Stimulated activated CD4-positive, alpha-beta T cell treated with anti-CD3 and anti-CD28 coated beads, TNF-alpha, amount 100 ng/mL, for 4 hours (primary cell): ENCODE measurements around the gene MUC13.
A peak's percentile ranks its signal among the peaks of the same experiment; 100 is the strongest.

Experiments used
- DNase-seq, 3 experiments: peaks; one replicate each; pipeline ENCODE4 v3.0.0-alpha.2; 2020; ENCODE audit warnings: low read depth in 3 of 3

The MUC13 gene

DNA sequence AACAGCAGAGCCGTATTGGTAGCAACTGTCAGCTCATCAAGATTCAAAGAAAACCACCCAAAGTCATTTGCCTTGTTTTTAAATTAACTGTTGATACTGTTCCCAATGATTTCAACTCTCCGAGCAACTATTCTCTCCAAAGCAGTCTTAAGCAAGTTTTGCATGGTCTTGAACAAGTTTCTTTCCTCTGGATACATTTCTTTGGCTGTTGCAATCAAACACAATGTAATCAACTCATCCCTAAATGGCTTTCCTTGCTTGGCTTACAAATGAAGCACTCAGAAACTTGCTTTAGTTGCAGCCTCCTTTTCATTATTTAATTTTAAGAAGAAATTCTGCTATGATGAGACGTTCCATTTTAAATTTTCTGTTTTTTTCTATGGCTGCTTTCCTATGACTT, 15.5 kb upstream of the MUC13 start:
- no peak for DNase-seq

DNA sequence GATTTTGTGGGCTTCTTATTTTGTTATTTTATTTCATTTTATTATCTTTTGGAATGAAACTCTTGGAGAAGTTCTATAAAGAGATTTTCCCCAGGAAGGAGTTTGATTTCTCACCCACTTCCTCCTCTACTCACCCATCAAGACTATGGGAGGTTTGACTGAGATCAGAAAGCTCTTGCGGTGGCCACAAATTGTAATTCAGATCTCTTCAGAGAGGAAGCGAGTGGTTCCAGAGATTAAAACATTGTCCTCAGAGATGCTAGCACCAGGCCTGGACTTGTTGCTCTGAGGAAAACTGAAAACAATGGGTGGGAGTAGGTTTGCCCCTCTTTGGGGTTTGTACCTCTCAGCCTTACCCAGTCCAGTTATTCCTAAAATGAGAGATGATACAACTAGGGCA, 8.1 kb upstream of the MUC13 start:
- no peak for DNase-seq

DNA sequence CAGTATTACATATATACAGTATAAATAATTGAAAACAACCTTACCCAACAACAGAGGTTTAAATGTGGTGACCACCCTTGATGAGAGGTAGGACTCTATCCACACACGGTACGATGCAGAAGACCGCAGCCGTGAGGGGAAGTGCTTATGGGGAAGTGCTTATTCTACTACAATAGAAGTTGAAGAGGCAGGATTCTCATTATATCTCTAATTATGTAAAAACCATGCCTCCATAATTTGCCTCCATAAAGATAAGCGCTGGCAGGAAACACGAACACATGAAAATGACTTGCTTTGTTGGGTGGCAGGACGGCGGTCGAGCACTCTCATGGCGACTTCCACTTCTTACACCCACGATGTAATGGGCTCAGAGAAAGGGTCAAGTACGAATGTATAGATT, 7.2 kb upstream of the MUC13 start:
- no peak for DNase-seq

DNA sequence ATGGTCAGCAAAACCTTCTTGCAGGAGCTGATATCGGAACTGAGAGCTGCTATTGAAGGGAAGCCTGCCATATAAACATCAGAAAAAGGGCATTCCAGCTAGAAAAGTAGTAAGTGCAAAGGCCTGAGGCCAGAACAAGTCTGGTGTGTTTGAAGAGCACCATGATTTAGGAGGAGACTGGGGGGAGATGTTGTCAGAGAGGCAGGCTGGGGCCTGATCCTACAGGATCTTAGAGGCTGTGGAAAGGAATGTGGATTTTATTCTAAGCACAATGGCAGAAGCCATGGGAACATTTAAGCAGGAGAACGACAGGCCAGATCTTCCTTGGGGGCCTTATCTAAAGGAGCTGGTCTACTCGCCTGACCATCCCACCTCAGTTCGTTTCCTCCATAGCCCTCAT, 5.1 kb upstream of the MUC13 start:
- no peak for DNase-seq

DNA sequence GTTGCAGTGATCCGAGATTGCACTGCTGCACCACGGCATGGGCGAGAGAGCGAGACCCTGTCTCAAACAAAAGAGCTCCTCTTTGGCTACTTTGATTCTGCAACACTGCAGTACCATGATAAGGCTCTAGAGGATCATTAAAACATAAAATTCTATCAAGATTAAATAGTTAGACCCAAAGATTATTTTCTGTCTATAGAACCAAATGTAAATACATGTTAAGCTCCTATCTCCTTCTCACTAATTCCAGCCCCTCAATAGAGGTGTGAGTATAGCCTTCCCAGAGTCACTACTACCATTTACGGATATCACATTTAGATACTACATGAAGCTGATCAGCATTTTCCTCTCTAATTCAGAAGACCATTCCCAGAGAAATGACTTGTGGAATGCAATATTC, 4.3 kb upstream of the MUC13 start:
- no peak for DNase-seq

DNA sequence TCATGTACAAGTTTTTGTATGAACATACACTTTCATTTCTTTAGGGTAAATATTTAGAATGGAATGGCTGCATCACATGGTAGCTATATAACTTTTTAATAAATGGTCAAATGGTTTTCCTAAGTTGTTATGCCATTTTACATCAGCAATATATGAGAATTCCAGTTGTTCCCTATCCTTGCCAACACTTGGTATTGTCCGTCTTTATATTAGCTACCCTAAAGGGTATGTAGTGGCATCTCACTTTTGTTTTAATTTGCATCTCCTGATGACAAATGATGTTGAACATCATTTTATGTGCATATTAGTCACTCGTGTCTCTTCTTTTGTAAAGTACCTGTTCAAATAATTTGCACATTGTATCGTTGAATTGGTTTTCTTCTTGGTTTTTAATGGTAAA, 2.5 kb upstream of the MUC13 start:
- no peak for DNase-seq

DNA sequence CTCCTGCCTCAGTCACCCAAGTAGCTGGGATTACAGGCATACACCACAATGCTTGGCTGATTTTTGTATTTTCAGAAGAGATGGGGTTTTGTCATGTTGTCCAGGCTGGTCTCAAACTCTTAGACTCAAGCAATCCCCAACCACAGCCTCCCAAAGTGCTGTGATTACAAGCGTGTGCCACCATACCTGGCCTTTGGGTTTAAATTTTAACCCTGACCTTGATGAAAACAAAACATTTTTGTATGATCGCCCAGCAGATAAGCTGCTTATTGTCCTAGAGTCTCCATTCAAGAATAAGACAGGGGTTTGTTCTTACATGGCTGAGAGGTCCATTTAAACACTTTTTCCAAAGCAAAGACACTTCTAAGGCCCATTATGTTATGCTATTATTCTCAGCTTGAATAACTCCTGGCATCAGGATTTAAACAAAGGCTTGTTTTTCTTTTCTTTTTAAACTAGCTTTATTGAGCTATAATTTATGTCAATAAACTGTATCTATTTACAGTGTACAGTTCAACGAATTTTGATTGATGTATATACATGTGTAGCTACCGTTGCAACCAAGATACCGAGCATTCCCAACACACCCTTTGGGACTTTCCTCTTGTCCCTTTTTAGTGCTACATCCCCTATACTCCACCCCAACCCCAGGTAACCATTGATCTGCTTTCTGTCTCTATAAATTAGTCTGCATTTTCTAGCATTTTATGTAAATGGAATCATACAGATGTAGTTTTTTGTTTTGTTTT, 1.4 kb upstream of the MUC13 start:
- DNase-seq: no peak

DNA sequence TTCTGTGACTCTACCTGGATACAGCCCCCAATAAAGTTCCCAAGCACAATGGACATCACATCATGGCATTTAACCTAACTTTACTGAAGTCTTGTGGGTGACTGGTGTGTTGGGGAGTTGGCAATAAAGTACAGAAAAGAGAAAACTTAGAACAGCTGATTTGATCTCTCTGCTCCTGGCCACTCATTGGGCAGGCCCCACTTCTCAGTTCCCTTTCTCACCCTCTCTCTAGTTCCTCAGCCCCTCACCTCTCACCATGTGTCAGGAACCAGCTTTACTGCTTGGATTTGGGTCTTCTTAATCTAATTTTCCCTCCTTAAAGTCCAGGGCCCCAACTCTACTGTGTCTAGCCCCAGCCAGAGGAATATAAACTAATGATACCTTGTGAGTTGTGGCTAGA, 713 bp upstream of the MUC13 start:
- no peak for DNase-seq

DNA sequence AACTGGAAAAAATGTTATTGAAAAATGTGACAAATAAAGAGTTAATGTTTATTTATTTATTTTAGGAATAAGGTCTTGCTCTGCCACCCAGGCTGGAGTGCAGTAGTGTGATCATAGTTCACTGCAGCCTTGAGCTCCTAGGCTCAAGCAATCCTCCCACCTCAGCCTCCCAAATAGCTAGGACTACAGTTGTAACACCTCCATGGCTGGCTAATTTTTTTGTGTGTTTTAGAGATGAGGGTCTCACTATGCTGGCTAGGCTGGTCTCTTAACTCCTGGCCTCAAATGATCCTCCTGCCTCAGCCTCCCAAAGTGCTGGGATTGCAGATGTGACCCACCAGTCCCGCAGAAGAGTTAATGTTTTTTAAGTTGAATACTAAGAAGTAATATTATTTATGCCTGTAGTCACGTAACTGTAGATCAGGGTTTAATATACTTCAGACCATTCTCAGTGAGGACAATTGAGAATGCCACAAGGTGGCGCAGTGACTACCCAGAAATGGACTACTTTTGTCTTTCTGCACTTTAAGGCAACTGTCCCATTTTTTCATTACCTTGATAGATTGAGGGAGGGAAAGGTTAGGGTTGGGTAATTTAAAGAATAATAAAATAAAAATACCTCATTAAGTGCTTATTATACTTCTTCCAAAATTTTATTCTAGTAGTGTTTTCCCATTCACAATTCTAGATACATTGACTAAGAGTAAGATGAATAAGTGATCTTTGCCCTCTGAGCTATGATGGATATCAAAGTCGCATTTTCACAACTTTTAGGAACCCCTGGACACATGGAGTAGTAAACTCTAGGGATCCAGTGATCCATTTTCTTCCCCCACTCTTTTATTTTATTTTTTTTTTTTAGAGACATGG, 6.0 kb downstream of the MUC13 start:
- peak; percentile 15 to 38 (median 20) for DNase-seq

DNA sequence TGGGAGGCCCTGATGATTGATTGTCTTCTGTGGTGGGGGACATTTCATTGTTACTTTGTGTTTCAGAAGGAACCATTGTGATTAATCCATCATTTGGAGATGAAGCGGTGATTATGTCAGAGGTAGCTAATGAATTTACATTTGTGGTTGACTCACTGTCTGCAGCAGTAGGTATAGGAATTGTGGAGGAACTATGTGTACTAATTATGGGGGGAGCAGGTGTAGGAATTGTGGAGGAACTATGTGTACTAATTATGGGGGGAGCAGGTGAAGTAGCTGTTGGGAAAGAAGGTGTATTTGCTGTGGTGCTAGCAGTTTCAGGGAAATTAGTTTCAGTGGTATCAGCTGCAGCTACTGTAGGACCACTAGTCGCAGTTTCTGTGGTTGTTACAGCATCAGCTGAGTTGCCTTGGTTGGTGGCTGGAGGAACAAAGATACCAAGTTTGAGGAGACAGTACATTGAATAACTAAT, 6.9 kb downstream of the MUC13 start:
- no peak for DNase-seq

DNA sequence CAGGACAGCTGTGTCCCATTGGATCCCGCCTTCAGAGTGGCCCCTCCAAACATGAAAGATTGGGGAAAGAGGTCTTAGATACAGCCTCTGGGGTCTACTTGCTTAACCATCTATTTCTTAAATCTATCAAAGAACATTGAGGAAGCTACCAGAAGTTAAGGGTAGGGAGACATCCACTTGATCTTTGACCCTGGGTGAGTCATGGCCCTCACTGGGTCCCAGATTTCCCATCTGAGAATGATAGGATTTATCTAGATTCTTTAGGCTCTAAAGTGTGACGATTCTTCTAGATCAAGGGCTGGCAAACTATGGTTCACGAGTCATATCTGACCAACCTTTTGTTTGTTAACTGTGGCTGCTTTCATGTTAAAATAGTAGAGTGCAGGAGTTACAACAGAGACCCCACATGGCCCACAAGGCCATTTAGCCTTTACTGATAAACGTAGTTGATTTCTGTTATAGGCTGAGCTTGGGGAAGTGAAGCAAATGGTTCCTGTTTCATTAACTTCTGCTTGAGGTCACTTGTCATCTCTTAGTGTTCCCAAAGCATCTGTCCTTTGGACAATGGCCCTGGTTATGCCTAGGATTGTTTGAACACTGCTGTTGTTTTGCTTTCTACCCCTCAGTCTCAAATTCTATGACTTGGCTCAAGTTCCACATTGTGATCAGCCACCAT, 8.0 kb downstream of the MUC13 start:
- DNase-seq: no peak

DNA sequence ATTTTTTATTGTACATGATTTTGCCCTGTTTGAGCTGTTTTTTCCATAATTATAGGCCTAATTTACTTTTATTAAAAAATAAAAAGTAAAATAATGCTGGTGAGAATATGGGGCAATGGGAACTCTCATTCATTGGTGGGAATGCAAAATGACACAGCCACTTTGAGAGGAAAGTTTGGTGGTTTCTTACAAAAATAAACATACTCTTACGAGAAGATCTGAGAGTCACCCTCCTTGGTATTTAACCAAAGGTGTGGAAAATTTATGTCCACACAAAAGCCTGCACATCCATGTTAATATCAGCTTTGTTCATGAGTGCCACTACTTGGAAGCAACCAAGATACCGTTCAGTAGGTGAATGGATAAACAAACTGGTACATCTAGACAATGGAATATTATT, 9.8 kb downstream of the MUC13 start:
- no peak for DNase-seq

DNA sequence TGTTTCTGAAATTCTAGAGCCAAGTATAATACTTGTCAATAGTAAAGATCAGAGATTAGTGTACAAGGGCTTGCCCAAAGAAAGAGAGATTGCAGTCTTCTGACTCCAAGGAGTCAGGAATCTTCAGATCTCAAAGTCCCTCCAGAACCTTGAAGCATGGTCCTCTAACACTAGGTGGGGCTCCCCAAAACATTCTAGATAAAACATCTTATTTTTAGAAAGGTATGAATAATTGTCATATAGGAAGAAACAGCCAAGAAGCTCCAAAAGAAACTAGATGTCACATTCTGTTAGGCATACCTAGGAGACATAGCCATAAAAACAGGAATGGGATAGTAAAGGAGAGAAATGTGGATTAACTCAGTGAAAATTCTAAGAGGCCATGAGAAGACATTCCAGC, 10.7 kb downstream of the MUC13 start:
- no peak for DNase-seq

DNA sequence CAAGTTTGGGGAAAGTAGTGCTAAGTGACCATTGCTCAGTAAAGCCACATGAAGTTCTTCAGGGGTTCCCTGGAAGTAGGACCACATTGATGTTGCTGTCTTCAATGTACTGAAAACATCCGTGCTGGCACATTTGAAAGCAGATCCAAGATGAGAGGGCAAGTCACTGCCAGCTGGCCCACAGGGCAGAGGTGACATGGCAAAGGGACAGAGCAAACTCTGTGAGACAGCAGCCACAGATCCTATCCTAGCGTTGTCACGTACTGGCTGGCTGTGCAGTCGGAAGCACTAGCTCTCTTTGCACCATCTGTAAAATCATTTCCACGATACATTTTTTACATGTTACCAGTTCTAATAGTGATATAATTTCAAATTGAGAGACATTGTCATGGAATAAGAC, 13.8 kb downstream of the MUC13 start:
- DNase-seq: no peak

DNA sequence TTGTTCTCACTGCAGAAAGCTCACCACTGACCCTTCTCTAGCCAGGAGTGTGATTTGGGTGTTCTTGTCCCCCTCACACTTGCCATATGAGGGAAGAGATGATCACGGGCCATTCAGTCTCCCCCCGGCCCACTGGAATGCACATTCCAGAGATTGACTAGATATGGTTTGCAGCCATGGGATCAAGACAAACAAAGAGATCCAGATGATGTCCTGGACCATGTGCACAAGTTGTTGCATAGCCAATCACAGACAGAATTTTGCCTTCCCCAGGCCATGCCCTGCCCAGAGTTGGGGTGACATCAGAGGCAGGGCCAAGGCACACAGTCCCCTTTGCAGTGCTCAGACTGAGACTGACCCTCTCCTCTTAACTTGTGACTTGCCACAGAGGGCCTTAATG, 14.8 kb downstream of the MUC13 start:
- no peak for DNase-seq

DNA sequence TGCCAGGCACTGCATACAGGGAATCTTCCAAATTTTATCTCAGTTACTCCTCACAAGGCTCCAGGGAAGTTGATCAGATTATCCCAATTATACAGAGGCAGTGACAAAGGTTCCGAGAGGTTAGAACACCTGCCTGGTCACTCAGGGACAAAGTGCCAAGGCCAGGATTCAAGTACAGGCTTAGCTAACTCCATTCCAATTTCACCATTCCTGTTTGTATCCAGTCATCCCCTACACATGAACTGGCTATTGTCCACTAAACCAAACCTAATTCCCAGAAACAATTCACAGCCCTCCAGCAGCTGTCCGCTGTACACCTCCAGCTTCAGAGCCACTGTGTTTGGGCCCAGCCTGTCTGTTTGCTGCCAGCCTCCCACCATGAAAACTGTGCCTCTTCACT, 16.0 kb downstream of the MUC13 start:
- DNase-seq: no peak

DNA sequence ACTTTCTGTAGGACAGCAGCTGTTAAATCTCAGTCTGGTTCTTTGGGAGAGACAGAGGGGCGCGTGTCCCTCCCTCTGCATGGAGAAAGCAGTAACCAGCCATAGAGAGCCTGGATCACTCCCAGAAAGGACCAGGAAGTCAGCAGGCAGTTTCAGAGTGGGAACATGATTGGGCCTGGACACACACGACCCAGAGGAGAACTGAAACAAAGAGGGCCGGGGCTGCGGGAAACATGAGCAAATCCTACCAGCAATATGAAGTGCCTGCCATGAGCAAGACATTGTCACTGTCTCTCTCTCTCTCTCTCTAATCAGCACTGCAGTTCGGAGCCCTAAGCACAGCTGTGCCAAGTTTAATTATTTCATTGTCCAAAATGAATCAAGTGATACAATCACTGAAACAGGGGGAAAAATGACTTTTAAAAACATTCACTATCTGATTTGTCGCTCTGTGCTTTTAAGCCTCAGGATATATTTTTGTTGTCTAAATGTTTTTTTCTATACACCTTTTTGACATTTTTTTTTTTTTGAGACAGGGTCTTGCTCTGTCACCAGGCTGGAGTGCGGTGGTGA, 17.6 kb downstream of the MUC13 start:
- no peak for DNase-seq

DNA sequence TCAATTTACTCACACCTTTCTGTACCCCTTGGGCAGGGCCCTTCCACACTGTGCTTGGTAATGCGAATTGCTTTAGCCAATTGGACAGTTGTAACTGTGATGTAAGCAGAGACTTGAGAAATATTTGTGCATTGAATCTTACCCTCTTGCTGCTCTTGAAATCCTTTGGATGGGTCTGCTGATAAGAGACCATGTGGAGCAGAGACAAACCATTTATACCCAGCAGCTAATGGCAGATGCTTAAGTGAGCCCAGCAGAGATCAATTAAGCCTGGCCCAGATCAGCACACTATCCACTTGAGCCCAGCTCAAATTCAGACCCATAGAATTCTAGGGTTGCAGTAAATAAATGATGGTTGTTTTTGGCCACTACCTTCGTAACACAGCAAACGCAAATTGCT, 19.3 kb downstream of the MUC13 start:
- DNase-seq: no peak

DNA sequence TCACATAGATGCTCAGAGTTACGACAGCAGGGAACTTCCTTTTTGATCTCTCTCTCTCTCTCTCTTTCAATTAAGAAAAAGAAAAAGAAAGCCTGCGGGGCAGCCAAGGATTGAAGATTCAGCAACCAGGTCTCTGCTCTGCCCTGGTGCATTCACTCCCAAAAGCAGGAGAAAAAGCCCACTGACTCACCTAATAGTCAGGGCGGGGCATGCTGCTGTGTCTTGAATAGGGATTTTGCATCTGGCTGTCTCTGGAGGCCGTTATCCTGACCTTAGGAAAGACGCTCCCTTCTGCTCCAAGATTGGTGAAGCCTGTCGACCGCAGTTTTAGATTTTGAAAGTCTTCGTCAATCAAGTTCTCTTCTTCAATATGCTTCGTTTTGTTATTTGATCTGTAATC, 26.6 kb downstream of the MUC13 start:
- DNase-seq: no peak

DNA sequence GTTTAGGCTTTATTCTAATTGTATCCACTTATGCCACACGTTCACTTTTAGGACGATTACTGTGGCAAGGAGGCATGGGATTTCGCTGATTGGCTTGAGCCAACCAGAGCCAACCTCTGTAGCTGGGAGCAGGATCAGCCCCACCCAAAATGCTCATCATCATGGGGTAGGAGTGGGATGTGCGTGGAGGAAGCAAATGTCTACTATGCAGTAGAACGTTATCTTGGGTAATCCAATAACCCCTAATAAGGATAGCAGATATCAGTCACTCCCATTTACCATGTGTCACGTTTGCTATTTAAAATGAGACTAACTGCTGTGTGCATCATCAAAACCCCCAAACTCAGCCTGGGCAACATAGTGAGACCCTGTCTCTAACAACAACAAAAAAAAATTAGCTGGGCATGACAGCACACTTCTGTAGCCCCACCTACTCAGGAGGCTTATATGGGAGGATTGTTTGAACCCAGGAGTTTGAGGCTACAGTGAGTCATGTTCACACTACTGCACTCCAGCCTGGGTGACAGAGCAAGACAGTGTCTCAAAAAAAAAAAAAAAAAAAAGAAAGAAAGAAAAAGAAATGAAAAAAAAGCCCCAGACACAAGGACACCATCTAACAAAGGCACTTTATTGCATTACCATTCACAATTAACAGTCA, 29.6 kb downstream of the MUC13 start:
- DNase-seq: no peak

DNA sequence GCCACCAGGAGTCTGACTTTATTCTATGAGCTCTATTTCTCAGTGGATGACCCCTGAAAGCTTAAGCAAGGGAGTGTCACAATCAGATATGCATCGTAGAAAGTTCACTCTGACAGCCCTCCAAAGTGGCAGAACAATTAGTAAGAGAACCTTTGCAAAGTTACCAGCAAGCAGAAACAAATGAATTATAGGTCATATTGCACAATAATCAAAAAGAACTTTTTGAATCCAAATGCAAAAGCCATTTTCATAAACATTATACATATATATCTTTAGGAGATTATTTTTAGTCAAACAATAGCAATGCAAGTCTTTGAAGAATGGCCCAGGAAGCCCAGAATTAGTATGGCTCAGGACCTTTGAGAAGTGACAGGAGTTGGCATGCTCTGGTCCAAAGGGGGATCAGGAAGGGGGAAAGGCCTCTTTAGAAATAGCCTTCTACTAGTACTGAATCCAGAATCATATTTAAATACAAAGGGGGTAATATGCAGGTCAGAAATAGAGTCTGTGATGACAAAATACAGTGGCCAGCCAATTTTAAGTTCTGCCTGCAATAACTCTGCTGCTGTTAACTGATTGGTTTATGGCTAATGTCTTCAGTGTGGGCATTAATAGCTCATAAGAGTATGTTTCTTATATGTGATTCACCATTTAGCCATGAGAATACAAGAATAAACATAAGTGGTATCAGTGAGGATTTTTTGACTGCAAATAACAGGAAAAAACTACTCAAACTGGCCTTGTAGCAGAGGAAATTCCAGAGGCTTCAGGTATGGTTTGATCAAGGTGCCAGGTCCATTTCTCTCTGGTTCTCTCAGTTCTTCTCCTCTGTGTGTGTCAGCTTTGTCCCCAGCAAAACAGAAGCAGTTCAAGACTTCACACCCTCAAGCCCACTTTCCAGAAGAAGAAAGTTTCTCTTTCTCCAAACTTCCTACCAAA, 30.4 kb downstream of the MUC13 start:
- no peak for DNase-seq
